ENCODE results near the gene COL16A1. TPM values are rescaled to one million over a fixed set of nuclear protein-coding genes. Genes with fewer than 3 reads are reported as not detected.

Gene COL16A1
- total RNA-seq, 1 experiment from 2014 or later = 6.2 TPM

DNA sequence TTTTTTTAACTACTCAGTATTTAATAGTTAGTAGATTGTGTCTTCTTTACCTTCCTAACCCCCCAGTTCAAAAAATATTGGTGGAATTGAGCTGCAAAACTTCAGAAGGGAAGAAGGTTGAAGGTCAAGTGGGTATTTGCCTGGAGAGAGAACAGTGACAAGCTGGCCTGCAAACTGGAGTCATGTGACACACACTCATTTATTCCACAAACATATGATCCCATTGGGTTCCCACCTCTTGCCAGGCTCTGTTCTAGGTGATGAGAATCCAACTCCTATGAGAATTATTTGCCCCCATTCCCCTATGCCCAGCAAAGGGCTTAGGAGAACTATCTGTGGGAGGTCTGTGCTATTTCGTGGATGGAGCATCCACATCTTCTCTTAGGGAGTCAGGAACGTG, 55.6 kb downstream of the COL16A1 start:
- Histone ChIP-seq H3K14ac (ENCODE audit: insufficient read depth, low read length) (no peak overlapping the region), H3K79me1 (ENCODE audit: insufficient read depth, low read depth, low read length, poor library complexity, severe bottlenecking) (no peaks in the 10 kb centered on the region), H2BK20ac (ENCODE audit: low read depth, low read length, poor library complexity, severe bottlenecking) (no peak overlapping the region), H3K4me2 (ENCODE audit: insufficient read depth, insufficient read length, low read length) (no peak overlapping the region), H2BK5ac (ENCODE audit: insufficient read length, low read length) (no peak overlapping the region), H4K20me1 (ENCODE audit: control insufficient read depth, insufficient read depth, insufficient read length) (no peaks in the 10 kb centered on the region), H3K9ac (ENCODE audit: extremely low read depth, insufficient read length, low read length) (no peak overlapping the region), H2AFZ (ENCODE audit: low read length) (no peak overlapping the region), H3K4ac (ENCODE audit: low read depth, low read length) (no peak overlapping the region), H3K4me1 (ENCODE audit: insufficient read depth, low read length) (peaks cover 4% of the 10 kb centered on the region; the same call in 1 of the 2 replicates), H4K91ac (ENCODE audit: insufficient read length, low read depth, low read length) (no peak overlapping the region), H3K23me2 (ENCODE audit: insufficient read length, low read depth, low read length, poor library complexity, severe bottlenecking) (peaks cover 6% of the 10 kb centered on the region), H4K8ac (replicated peaks; ENCODE audit: insufficient read length, low read depth, low read length) (no peak overlapping the region), H3K27me3 (ENCODE audit: insufficient read depth, low read length) (no peaks in the 10 kb centered on the region), H3T11ph (ENCODE audit: low read length) (no peak overlapping the region), H3K56ac (ENCODE audit: insufficient read length, low read depth, low read length) (no peak overlapping the region), H3K79me2 (ENCODE audit: insufficient read depth, low read length) (peaks cover 6% of the 10 kb centered on the region; the same call in 1 of the 2 replicates), H3K23ac (ENCODE audit: insufficient read length, low read depth, low read length) (no peak overlapping the region), H2AK5ac (ENCODE audit: insufficient read length, low read length) (no peak overlapping the region), H4K5ac (ENCODE audit: insufficient read length, low read depth, low read length) (no peak overlapping the region), H2BK15ac (ENCODE audit: low read depth, low read length) (no peak overlapping the region), H3K9me3 (ENCODE audit: control insufficient read depth, low read depth, low read length) (no peaks in the 10 kb centered on the region), H2BK120ac (ENCODE audit: low read depth, low read length, poor library complexity, severe bottlenecking) (no peak overlapping the region), H2BK12ac (ENCODE audit: insufficient read length, low read depth, low read length) (no peak overlapping the region), H3K27ac (ENCODE audit: insufficient read length, low read depth, low read length) (no peak overlapping the region), H3K18ac (ENCODE audit: insufficient read length, low read depth, low read length) (no peak overlapping the region)
- TF ChIP-seq, protein P1, sequence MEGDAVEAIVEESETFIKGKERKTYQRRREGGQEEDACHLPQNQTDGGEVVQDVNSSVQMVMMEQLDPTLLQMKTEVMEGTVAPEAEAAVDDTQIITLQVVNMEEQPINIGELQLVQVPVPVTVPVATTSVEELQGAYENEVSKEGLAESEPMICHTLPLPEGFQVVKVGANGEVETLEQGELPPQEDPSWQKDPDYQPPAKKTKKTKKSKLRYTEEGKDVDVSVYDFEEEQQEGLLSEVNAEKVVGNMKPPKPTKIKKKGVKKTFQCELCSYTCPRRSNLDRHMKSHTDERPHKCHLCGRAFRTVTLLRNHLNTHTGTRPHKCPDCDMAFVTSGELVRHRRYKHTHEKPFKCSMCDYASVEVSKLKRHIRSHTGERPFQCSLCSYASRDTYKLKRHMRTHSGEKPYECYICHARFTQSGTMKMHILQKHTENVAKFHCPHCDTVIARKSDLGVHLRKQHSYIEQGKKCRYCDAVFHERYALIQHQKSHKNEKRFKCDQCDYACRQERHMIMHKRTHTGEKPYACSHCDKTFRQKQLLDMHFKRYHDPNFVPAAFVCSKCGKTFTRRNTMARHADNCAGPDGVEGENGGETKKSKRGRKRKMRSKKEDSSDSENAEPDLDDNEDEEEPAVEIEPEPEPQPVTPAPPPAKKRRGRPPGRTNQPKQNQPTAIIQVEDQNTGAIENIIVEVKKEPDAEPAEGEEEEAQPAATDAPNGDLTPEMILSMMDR (conservative IDR thresholded peaks at IDR 0.05) = no peak
- Mint-ChIP-seq H3K27ac (no peak overlapping the region), H3K36me3 (ENCODE audit: insufficient read depth in 1 of 3, low read depth in 3 of 3) (no peaks in the 10 kb centered on the region), H3K4me3 (no peak overlapping the region), H3K27me3 (ENCODE audit: low read depth) (peaks cover 5% of the 10 kb centered on the region), H3K9me3 (no peaks in the 10 kb centered on the region), H3K4me1 (peaks cover 14 to 15% of the 10 kb centered on the region in 2 experiments)
- WGBS (ENCODE audit: extremely low coverage, insufficient read length, low lambda C conversion rate) = no CpG with 5 or more reads among the region's 2 CpGs
- no peak for DNase-seq

Measured in H9 (cell line).